GM13977 (cell line): ENCODE data around the gene MPC1L.
"Not testable (repeated sequence)": the region's sequence is repeated elsewhere in the genome, so short reads cannot be mapped to it uniquely, and the experiment has no call there.

ENCODE experiments used
- DNase-seq: peaks from one replicate; pipeline ENCODE4 v3.0.0; 2012; ENCODE audit warnings: low spot score
- CTCF ChIP-seq: IDR thresholded peaks from 2 replicates; pipeline ENCODE4 v1.5.1; 2012; ENCODE audit warnings: mild to moderate bottlenecking, control low read depth; ENCODE audit not compliant: insufficient read depth; ENCODE audit errors: extremely low read depth, missing control alignments
- in situ Hi-C: fragments of 300-500 bp; cut with MboI; formaldehyde crosslinking; loops from one replicate; pipeline ENCODE4 v1.12.0; 2022; ENCODE audit warnings: low sequenced_read_pairs, low pct_unique_long_range_greater_than_20kb, mixed read lengths, inconsistent platforms; ENCODE audit not compliant: unreplicated experiment

MPC1L gene

GRCh38 chrX:40580537-40581335 lies 42.5 kb upstream of the MPC1L start, which contains the start of gene ATP6AP2:
Gene ATP6AP2, plus strand, starts transcription at chrX:40580970. Its CDS starts 96 bp downstream, at chrX:40581066.
- in situ Hi-C loops = no loop called here

GRCh38 chrX:40581336-40581920 lies 41.8 kb upstream of the MPC1L start:
- TF ChIP-seq CTCF = no peak
- in situ Hi-C loops = no loop called here
- peak; percentile 23 for DNase-seq

More at GRCh38 chrX:40580537-40581335, 42.5 kb upstream of the MPC1L start, which contains the start of gene ATP6AP2:
- DNase-seq = peak; percentile 87
- TF ChIP-seq CTCF = no peak

DNA sequence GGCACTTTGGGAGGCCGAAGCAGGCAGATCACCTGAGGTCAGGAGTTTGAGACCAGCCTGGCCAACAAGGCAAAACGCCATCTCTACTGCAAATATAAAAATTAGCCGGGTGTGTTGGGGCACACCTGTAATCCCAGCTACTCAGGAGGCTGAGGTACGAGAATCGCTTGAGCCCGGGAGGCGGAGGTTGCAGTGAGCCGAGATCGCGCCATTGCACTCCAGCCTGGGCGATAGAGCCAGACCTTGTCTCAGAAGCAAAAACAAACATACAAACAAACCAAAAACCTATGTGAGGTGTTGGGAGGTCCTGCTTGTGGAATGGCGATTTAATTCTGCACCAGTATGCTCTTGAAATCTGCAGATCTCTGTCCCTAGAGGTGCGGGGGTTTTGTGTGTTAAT lies 41.0 kb upstream of the MPC1L start:
- in situ Hi-C loops, DNase-seq: not testable (repeated sequence)

DNA sequence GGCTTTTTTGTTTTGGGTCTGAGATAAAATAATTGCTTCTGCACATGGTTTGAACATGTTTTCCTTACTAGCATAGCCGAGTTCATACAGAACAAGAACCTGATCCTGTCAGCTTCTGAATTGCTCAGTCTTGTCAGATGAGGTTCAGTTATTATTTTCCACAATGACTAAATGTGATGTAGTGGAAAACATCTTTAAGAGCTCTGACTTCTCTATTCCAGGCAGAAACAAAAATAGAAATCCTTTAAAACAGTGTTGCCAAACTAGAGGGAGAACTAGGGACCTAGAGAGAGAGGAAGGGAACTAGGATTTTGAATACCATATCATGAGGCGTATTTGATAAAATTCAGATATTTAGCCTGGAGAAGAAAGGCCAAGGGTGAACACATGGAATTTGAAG lies 40.4 kb upstream of the MPC1L start:
- in situ Hi-C loops = no loop called here
- no peak for TF ChIP-seq CTCF
- DNase-seq = no peak

- in situ Hi-C loops, DNase-seq: not testable (repeated sequence)
Measured at GRCh38 chrX:40587623-40588022, 35.6 kb upstream of the MPC1L start.

DNA sequence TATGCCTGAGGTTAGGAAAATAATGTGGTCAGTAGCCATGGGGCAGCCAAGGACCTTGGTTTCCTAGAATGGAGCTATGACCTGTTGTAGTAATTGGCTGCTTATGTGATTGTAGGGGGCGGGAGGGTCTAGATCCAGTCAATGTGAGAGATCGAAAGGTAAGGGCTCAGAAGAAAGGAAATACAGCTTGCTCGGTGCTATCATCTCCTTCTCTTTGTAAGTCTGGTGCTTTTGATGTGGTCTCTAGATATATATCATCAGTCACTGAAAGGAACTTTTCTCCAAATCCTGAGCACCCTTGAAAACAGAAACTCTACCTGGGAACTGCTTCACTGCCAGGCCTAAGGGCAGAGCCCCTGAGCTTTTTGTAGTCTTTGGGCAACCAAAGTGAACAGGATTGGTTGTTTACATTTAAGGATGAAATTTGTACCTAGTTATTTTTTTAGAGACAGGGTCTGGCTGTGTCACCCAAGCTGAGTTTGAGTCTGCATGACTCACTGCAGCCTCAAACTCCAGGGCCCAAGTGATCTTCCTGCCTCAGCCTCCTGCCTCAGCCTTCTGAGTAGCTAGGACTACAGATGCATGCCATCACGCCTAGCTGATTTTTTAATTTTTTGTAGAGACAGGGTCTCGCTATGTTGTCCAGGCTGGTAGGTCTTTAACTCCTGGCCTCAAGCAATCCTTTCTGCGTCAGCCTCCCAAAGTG lies 33.5 kb upstream of the MPC1L start:
- DNase-seq, in situ Hi-C loops: not testable (repeated sequence)

DNA sequence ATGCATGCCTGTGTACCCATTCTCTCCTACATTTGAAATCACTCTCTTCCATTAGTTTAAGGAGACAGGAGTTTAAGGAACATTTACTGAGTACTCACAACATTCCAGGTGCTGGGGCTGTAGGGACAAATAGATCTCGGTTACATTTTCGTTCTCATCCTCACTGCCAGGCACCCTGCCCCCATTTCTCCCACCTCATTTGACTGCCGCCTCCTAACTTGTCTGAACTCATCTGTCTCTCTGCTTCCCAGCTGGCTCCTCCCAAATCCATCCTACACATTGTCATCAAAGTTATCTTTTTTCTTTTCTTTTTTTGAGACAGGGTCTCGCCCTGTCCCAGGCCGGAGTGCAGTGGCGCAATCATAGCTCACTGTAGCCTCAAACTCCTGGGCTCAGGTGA lies 19.8 kb upstream of the MPC1L start:
- in situ Hi-C loops = no loop called here
- TF ChIP-seq CTCF = no peak
- no peak for DNase-seq

GRCh38 chrX:40607381-40607780 lies 15.8 kb upstream of the MPC1L start:
- TF ChIP-seq CTCF = no peak
- in situ Hi-C loops = no loop called here
- DNase-seq = no peak
